ENCODE results near the gene SLC10A7. TPM values are rescaled to one million over a fixed set of nuclear protein-coding genes. Genes with fewer than 3 reads are reported as not detected.

Gene SLC10A7
- total RNA-seq, 2 experiments from 2014 or later = 12.2 to 12.6 TPM

DNA sequence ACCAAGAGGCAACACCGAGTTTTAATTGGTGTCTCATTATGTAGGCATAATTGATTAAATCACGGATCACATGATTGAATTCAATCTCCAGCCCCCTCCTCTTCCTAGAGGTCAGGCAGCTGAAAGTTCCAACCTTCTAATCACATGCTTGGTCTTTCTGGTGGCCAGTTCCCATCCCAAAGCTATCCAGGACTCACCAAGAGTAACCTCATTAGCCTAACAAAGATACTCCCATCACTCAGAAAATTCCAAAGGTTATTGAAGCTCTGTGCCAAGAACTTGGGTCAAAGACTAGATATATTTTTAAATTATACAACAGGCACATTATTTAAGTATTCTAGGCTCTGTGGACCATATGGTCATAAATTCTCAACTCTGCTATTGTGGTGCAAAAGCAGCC is 65.1 kb downstream of the SLC10A7 start:
- peaks cover 32% of the 10 kb centered on the region for H3K4me1 Mint-ChIP-seq (ENCODE audit: low read depth)
- DNase-seq = no peak
- no peaks in the 10 kb centered on the region for H3K27me3 Mint-ChIP-seq (ENCODE audit: low read depth)
- peaks cover 12% of the 10 kb centered on the region for H3K36me3 Mint-ChIP-seq (ENCODE audit: low read depth)
- peaks cover 2% of the 10 kb centered on the region for H3K9me3 Mint-ChIP-seq
- H3K27ac Mint-ChIP-seq = no peak overlapping the region
- CTCF ChIA-PET = no interaction called here
- no peak overlapping the region for H3K4me3 Mint-ChIP-seq
- intact Hi-C loops (cut with micrococcal nuclease) = loop anchor here (5.0 to 10.0 kb wide), 2 partner anchors 279 to 832 kb away; partner anchors contain the start of gene LSM6

DNA sequence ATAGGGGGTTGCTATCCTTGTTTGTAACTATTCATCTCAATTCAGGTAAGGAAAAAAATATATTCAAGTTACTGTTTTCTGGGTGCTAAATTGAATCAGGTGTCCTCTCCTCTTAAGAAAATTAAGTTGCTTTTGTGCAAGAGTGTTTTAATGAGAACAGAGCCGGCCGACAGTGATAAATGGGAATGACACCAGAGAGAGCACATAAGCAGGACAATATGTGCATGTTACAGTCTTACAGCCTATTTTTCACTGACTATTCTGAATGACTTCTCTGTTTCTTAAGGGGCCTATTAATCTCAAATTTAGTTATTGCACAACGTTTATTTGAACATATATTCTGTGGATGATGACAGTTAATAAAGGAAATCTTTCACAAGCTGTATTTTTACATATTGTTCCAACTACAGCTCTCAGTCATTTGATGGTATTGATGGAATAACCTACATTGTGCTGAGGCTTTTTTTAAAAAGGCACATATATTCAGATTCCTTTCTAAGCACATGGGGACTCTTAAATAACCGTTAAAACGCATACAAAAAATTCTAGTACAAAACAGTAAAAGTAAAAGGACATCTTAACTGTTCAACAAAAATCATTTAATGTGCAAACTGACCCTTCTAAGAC is 68.4 kb downstream of the SLC10A7 start:
- Mint-ChIP-seq H3K4me3 (no peak overlapping the region), H3K27me3 (ENCODE audit: low read depth) (no peaks in the 10 kb centered on the region), H3K36me3 (ENCODE audit: low read depth) (peaks cover 15% of the 10 kb centered on the region), H3K4me1 (ENCODE audit: low read depth) (peaks cover 38% of the 10 kb centered on the region), H3K9me3 (peaks cover 2% of the 10 kb centered on the region), H3K27ac (no peak overlapping the region)
- CTCF ChIA-PET = interaction anchor here (1.0 kb wide), 1 partner anchor 10 kb away, joined by 3 read pairs; no protein-coding TSS in a partner anchor
- intact Hi-C loops (cut with micrococcal nuclease) = loop anchor here (5.0 to 10.0 kb wide), 2 partner anchors 626 to 828 kb away; no protein-coding TSS in a partner anchor
- no peak for DNase-seq

DNA sequence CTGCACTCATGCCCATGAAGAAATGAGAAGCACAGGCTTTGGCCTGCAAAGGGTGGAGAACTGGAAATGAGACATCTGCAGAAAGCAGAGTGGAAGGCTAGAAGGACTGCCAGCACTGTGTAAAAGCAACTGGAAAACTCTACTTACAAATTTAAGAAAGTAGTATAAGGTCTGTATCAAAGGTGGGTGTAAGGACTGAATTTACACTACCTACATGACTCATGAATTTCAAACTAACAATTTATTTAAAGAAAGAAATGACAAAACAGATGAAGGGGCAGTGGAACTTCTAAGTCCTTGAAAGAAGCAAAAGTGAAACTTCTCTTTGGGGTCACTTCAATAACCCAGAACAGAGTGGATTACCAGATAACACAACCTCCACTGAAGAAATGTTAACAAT is 71.2 kb downstream of the SLC10A7 start:
- H3K9me3 Mint-ChIP-seq = peaks cover 5% of the 10 kb centered on the region
- H3K4me3 Mint-ChIP-seq = no peak overlapping the region
- CTCF ChIA-PET = interaction anchor here (0.6 kb wide), 1 partner anchor 388 kb away, joined by 3 read pairs; no protein-coding TSS in a partner anchor
- H3K27me3 Mint-ChIP-seq (ENCODE audit: low read depth) = no peaks in the 10 kb centered on the region
- H3K36me3 Mint-ChIP-seq (ENCODE audit: low read depth) = peaks cover 17% of the 10 kb centered on the region
- H3K4me1 Mint-ChIP-seq (ENCODE audit: low read depth) = peaks cover 34% of the 10 kb centered on the region
- intact Hi-C loops (cut with micrococcal nuclease) = loop anchor here (1.0 to 10.0 kb wide), 4 partner anchors 8 to 826 kb away; partner anchors contain the start of gene SLC10A7
- H3K27ac Mint-ChIP-seq = peak overlapping the region; percentile 14
- peak; percentile 23 for DNase-seq

DNA sequence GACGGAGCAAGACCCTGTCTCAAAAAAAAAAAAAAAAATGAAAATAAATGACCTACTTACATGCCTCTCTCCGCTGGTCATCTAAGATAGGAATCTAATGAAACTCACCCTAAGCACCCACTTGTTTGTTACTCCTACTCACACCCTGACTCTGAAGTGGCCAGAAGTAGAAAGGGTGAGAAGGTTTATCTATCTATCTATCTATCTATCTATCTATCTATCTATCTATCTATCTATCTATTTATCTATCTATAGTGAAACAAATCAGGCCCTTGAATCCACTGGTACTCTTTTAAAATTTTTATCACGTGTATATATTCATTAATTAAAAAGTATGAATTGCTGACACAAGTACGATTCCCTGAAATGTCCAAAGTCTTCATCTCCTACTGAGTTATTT is 75.2 kb downstream of the SLC10A7 start:
- intact Hi-C loops (cut with micrococcal nuclease) = no loop called here
- Mint-ChIP-seq H3K27me3 (ENCODE audit: low read depth) (no peaks in the 10 kb centered on the region), H3K4me3 (no peak overlapping the region), H3K36me3 (ENCODE audit: low read depth) (peaks cover 21% of the 10 kb centered on the region), H3K4me1 (ENCODE audit: low read depth) (peaks cover 24% of the 10 kb centered on the region), H3K27ac (no peak overlapping the region), H3K9me3 (peaks cover 5% of the 10 kb centered on the region)
- DNase-seq = no peak
- CTCF ChIA-PET = no interaction called here

DNA sequence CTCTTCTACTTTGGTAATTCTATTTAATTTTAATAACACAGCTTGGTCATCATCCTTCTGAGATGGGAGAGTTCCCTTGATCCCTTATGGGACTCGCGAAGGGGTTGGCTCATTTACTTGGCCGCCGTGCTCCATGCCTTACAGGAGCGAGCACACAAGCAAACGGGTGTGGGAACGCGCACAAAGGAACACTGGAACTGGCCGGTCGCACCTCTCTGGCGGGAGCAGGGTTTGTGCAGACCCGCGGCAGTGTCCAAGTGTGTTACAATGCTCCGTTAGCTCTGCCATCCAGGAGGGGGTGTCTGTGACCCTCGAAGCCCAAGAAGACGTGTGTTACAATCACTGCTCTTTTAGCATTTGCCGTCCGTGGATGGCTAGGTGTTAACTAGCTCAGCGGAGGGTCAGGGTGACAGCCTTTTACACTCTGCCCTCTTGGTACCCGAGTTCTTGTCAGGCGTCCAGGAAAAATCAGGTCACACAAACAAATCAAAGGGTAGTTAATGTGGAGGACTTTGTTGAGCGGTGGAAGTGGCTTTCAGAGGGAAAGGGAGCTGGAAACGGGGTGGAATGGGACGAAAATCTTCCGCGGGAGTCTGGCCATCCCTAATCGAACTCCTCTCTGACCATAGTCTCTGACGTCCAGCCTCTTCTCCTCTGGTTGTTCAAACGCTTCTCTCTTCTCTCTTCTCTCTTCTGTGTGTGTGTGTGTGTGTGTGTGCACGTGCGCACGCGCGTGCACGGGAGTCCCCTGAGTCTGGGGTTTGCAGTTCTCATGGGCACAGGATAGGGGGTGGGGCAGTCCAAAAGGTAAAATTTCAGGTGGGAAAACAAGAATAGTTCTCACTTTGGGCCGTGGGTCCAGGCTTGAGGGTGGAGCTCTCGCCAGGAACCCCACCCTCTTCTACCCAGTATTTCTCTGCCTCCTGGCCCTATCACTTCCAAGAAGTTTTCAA is 76.3 kb downstream of the SLC10A7 start:
- peaks cover 21% of the 10 kb centered on the region for H3K36me3 Mint-ChIP-seq (ENCODE audit: low read depth)
- peaks cover 14% of the 10 kb centered on the region for H3K4me1 Mint-ChIP-seq (ENCODE audit: low read depth)
- CTCF ChIA-PET = interaction anchor here (0.6 to 0.8 kb wide), 2 partner anchors 27 to 32 kb away, joined by 3 read pairs; no protein-coding TSS in a partner anchor
- H3K27ac Mint-ChIP-seq = no peak overlapping the region
- no peaks in the 10 kb centered on the region for H3K27me3 Mint-ChIP-seq (ENCODE audit: low read depth)
- H3K9me3 Mint-ChIP-seq = peaks cover 5% of the 10 kb centered on the region
- intact Hi-C loops (cut with micrococcal nuclease) = no loop called here
- DNase-seq = no peak
- H3K4me3 Mint-ChIP-seq = no peak overlapping the region

GRCh38 chr4:146443525-146443924 is 78.2 kb downstream of the SLC10A7 start:
- peaks cover 18% of the 10 kb centered on the region for H3K36me3 Mint-ChIP-seq (ENCODE audit: low read depth)
- DNase-seq = no peak
- peaks cover 2% of the 10 kb centered on the region for H3K4me1 Mint-ChIP-seq (ENCODE audit: low read depth)
- H3K4me3 Mint-ChIP-seq = no peak overlapping the region
- CTCF ChIA-PET = interaction anchor here (1.1 kb wide), 1 partner anchor 9 kb away, joined by 3 read pairs; no protein-coding TSS in a partner anchor
- peaks cover 5% of the 10 kb centered on the region for H3K9me3 Mint-ChIP-seq
- H3K27ac Mint-ChIP-seq = no peak overlapping the region
- intact Hi-C loops (cut with micrococcal nuclease) = no loop called here
- no peaks in the 10 kb centered on the region for H3K27me3 Mint-ChIP-seq (ENCODE audit: low read depth)

- no peak overlapping the region for H3K27ac Mint-ChIP-seq
- CTCF ChIA-PET = interaction anchor here (1.1 kb wide), 1 partner anchor 10 kb away, joined by 3 read pairs; no protein-coding TSS in a partner anchor
These were observed 78.9 kb downstream of the SLC10A7 start for GRCh38 chr4:146442801-146443200.

GRCh38 chr4:146439999-146440398 is 81.7 kb downstream of the SLC10A7 start:
- Mint-ChIP-seq H3K36me3 (ENCODE audit: low read depth) (peaks cover 6% of the 10 kb centered on the region), H3K9me3 (no peaks in the 10 kb centered on the region), H3K4me1 (ENCODE audit: low read depth) (peaks cover 9% of the 10 kb centered on the region), H3K4me3 (no peak overlapping the region), H3K27me3 (ENCODE audit: low read depth) (no peaks in the 10 kb centered on the region), H3K27ac (no peak overlapping the region)
- DNase-seq = no peak
- CTCF ChIA-PET = no interaction called here
- intact Hi-C loops (cut with micrococcal nuclease) = loop anchor here (2.0 kb wide), 1 partner anchor 27 kb away; no protein-coding TSS in a partner anchor

More at GRCh38 chr4:146442801-146443200, 78.9 kb downstream of the SLC10A7 start:
- Mint-ChIP-seq H3K36me3 (ENCODE audit: low read depth) (peaks cover 18% of the 10 kb centered on the region), H3K9me3 (peaks cover 5% of the 10 kb centered on the region), H3K4me3 (no peak overlapping the region), H3K4me1 (ENCODE audit: low read depth) (peaks cover 8% of the 10 kb centered on the region), H3K27me3 (ENCODE audit: low read depth) (no peaks in the 10 kb centered on the region)
- intact Hi-C loops (cut with micrococcal nuclease) = no loop called here
- DNase-seq = no peak

DNA sequence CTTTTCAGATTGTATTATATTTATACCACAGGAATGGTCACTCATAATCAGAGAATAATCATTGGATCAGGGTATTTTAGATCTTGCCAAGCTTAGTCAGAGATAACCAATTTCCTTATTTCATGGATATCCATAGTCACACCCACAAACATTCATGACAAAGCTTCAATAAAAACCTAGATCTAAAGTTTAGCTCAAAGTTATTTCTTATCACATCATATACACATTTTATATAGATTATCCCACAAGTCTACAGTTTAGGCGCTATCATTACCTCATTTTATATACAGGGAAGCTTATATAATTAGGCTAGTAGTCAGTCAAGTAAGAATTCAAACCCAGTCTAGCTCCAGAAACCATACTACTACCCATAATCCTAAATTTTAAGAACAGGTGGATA is 82.3 kb downstream of the SLC10A7 start:
- Mint-ChIP-seq H3K4me3 (no peak overlapping the region), H3K36me3 (ENCODE audit: low read depth) (peaks cover 5% of the 10 kb centered on the region), H3K27ac (no peak overlapping the region), H3K27me3 (ENCODE audit: low read depth) (no peaks in the 10 kb centered on the region), H3K4me1 (ENCODE audit: low read depth) (peaks cover 9% of the 10 kb centered on the region), H3K9me3 (no peaks in the 10 kb centered on the region)
- CTCF ChIA-PET = no interaction called here
- DNase-seq = no peak
- intact Hi-C loops (cut with micrococcal nuclease) = no loop called here

DNA sequence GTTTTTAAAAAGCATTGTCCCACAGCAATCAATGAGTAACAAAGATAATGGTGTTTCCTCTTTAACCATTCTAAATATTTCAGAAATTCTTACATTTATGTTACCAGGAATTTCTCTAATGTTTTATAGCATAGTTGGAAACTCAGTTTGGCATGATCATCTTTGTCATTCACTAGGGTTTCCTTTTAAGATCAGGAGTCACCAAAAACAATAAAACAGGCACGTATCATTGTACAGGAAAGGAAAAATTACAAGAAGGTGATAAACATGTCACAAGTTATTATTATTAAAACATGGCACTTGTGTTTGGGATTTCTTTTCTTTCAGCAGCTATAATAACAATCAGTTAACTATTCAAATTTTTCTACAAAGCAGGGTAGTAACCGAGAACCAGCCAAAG is 84.0 kb downstream of the SLC10A7 start:
- H3K36me3 Mint-ChIP-seq (ENCODE audit: low read depth) = peaks cover 5% of the 10 kb centered on the region
- H3K4me3 Mint-ChIP-seq = no peak overlapping the region
- H3K27ac Mint-ChIP-seq = peak overlapping the region; percentile 41
- CTCF ChIA-PET = no interaction called here
- H3K27me3 Mint-ChIP-seq (ENCODE audit: low read depth) = no peaks in the 10 kb centered on the region
- peaks cover 9% of the 10 kb centered on the region for H3K4me1 Mint-ChIP-seq (ENCODE audit: low read depth)
- intact Hi-C loops (cut with micrococcal nuclease) = loop anchor here (1.0 kb wide), 1 partner anchor 21 kb away; no protein-coding TSS in a partner anchor
- no peaks in the 10 kb centered on the region for H3K9me3 Mint-ChIP-seq
- no peak for DNase-seq

DNA sequence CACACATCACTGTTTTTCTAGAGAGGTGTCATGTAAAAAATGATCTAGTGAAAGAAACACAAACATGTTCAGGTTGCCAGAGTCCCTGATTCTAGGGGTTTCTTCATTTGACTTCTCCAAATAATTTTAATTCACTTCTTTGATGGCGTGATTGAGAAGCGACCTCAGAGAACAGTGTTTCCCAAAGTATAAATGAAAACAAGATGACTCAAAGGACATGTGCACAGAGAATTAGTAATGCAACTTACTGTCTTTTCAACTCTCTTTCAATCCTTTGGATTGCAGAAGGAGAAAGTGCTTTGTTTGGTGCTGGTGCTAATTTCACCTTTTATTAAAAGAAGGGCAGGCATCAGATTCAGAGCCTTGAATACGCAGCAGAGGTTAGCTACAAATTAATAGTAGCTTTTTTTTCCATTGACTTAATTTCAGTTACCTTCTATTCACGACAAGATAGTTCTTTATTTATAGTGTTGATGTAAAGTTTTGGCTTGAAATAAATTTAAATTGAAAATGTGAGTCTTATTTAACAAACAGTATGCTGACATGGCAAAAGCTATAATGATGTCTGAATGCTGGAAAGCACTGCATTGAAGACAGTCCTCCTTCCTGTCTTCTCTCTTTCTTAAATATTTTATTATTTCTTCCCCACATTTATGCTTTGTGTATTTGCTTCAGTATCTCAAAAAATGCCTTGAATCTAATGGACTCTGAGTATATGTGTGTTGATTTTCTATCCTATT is 85.1 kb downstream of the SLC10A7 start:
- intact Hi-C loops (cut with micrococcal nuclease) = no loop called here
- H3K4me1 Mint-ChIP-seq (ENCODE audit: low read depth) = peaks cover 9% of the 10 kb centered on the region
- H3K4me3 Mint-ChIP-seq = no peak overlapping the region
- H3K27ac Mint-ChIP-seq = no peak overlapping the region
- CTCF ChIA-PET = no interaction called here
- DNase-seq = no peak
- H3K27me3 Mint-ChIP-seq (ENCODE audit: low read depth) = no peaks in the 10 kb centered on the region
- peaks cover 6% of the 10 kb centered on the region for H3K36me3 Mint-ChIP-seq (ENCODE audit: low read depth)
- H3K9me3 Mint-ChIP-seq = no peaks in the 10 kb centered on the region

DNA sequence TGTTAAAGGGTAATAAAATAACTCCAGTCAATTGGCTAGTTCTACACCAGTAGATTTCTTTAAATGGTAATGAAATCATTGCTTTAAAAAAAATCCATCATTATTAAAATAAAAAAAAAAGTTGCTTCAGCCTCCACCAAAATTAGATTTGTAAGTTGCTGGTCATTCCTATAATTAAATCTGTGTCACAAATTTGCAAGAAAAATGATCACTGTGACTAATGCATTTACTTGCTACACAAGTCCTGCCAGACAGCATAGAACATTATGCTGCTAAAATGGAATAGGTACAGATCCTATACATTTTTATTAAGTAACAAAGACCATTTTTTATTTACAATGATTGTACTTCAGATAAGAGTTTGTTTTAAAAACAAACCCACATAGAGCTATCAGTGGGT is 85.8 kb downstream of the SLC10A7 start:
- H3K9me3 Mint-ChIP-seq = no peaks in the 10 kb centered on the region
- CTCF ChIA-PET = no interaction called here
- no peaks in the 10 kb centered on the region for H3K27me3 Mint-ChIP-seq (ENCODE audit: low read depth)
- no peak for DNase-seq
- H3K36me3 Mint-ChIP-seq (ENCODE audit: low read depth) = peaks cover 5% of the 10 kb centered on the region
- peaks cover 9% of the 10 kb centered on the region for H3K4me1 Mint-ChIP-seq (ENCODE audit: low read depth)
- H3K27ac Mint-ChIP-seq = no peak overlapping the region
- no peak overlapping the region for H3K4me3 Mint-ChIP-seq
- intact Hi-C loops (cut with micrococcal nuclease) = no loop called here

All from activated naive CD4-positive, alpha-beta T cell treated with anti-CD3 and anti-CD28 coated beads for 36 hours (primary cell).